ENCODE measurements around the gene LRRC27.
A peak's percentile ranks its signal among the peaks of the same experiment; 100 is the strongest.
"Not testable (repeated sequence)": the region's sequence is repeated elsewhere in the genome, so short reads cannot be mapped to it uniquely, and the experiment has no call there.

LRRC27 gene

DNA sequence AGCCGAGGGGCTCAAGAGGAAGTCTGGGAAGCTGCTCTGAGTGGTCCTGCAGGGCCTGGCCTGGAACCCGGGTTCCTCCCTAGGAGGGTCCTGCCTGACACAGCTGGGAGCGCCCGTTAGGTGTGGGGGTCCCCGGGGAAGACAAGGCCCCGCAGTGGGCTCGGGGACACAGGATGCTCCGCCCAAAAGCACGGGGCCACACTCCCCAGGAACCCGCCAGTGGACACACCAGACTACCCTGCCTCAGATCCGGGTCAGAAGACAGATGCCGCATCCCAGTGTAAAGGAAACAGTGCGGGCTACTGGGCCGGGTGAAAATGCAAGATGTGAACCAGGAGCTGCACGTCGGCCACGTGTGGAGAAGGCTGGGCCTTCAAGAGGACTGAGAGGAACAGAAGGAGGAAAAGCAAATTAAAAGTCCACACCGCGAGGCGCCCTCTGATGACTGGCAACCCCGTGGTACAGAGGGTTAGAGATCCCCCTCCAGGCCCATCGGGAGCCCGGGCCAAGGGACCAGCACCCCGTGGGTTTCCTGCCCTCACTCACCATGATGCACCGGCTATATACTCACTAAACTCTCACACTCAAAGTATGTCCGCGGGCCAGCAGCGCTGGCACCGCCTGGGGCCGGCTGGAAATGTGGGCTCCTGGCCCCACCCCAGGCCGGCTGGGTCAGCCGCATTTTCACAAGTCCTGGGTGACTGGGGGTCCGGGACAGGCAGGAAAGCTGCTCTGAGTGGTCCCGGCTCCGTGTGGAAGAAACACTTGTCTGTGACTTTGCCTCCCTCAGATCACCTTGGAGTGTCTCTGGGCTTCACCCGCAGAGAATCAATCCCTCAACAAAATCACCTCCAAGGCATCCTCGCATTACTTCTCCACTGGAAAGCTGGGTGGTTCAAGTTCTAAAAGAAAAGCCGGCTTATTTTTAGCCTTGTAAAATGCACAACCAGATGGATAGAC lies 30.3 kb upstream of the LRRC27 start:
- DNase-seq: no peak

DNA sequence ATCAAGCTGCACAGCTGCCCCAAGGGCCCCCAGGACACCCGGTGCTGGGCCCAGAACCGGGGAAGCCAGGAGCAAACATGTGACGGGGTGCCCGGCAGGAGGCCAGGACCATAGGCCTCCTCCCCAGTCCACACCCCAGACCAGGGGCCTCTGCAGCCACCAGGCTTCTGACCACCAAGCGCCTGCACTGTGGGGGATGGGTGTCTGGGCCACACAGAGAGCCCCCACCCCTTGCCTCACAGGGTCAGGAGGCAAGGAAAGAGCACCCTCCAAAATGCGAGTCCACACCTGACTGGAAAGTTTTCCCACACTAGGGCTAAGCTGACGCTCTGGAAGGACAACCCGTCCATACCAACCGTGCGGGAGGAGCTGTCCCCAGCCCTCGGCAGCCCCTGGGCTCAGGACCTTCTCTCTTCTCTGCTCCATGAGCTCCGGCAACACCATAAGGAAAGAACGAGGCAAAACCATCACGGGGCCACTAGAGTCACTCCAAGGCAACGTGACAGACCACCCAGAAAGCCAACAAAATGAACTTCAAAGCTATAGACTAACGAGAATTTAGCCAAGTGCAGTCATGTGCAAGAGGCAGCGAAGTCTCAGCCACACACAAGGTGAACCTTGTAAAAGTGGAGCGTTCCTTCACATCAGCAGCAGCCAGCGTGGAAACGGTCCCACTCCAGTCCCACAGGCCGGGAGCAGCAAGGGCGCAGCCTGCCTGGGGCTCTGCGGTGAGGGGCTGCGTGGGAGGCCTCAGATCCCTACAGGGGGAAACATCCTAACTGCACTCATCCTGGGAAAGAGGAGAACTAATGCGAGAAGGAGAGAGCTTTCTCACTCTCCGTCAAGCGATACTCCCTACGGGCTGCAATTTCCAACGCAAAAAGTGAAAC lies 29.3 kb upstream of the LRRC27 start:
- no peak for DNase-seq

DNA sequence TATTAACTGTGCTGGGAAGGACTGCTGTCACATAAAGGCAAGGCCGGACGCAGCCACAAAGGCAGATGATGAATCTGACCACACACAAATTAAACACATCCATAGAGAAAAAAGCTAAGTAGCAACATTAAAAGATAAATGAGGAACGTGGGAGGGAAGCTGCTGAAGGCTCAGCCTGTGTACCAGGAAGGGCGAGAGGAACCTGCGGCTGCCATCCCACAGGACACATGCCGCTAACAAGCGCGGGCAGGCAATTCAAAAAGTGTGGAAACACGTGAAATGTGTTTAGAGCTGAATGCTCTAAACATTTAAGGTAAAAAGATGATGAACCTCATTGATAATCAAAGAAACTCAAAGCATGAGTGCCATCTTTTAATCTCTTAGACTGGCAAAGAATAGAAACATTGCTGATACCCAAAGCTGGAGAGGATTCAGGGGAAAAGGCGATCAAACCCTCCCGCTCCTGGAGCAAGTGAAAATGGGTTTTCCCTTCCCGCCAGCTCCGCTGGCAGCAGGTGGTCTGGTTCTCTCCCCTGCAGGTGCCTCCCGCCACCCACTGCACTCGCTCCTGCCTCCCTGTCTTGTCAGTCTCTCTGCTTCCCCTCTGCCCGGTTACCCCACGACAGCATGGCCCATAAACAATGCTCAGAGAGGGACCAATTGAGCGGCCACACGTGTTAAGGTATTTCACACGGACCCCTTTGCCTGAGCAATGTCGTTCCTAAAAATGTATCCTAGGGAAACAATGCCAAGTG lies 28.5 kb upstream of the LRRC27 start:
- no peak for DNase-seq

- no peak for DNase-seq
These were observed 27.1 kb upstream of the LRRC27 start for GRCh38 chr10:132304756-132305509.

- DNase-seq: no peak
These were observed 26.2 kb upstream of the LRRC27 start for GRCh38 chr10:132305654-132306342.

- no peak for DNase-seq
These were observed 25.7 kb upstream of the LRRC27 start for GRCh38 chr10:132306343-132306685.

GRCh38 chr10:132306864-132307751 lies 24.9 kb upstream of the LRRC27 start:
- peak; percentile 69 for DNase-seq

DNA sequence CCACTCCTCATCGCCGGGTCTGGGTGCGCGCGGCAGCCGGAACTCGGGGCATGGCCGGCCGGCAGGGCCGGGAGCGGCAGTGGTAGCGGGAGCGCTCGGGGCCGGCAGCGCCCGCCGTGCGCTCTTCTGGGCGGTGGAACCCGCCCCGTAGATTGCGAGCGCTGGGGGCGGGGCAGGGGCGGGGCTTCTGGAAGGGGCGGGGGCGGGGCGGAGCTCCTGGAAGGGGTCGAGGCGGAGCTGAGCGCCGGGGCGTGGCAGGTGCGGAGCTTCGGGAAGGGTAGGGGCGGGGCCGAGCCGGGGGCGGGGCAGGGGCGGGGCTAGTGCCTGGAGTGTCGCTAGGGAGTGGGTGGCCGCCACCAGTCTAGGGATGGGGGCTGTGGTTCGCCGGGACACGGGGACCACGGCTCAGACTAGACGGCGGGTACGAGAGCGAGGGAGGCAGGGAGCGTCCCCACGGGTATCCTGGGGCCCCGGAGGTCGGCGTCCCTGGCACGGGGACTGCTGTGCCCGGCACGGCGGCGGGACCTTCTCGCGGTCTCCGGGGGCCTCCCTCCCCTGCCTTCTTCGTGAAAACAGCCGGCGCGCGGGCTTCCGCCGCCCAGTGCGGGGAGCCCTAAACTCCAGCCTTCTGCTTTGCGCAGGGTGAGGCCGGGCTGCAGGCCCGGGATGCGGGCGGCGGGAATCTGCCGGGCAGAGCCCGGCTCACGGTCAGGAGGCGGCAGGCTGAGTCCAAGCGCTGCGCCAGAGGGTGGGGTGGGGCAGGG lies 24.0 kb upstream of the LRRC27 start, which contains the start of gene STK32C:
Gene STK32C (minus strand): TSS at position 128 of the 764 bp plus-strand sequence. CDS start 117 bp downstream, at position 11.
- DNase-seq: peak; percentile 64

DNA sequence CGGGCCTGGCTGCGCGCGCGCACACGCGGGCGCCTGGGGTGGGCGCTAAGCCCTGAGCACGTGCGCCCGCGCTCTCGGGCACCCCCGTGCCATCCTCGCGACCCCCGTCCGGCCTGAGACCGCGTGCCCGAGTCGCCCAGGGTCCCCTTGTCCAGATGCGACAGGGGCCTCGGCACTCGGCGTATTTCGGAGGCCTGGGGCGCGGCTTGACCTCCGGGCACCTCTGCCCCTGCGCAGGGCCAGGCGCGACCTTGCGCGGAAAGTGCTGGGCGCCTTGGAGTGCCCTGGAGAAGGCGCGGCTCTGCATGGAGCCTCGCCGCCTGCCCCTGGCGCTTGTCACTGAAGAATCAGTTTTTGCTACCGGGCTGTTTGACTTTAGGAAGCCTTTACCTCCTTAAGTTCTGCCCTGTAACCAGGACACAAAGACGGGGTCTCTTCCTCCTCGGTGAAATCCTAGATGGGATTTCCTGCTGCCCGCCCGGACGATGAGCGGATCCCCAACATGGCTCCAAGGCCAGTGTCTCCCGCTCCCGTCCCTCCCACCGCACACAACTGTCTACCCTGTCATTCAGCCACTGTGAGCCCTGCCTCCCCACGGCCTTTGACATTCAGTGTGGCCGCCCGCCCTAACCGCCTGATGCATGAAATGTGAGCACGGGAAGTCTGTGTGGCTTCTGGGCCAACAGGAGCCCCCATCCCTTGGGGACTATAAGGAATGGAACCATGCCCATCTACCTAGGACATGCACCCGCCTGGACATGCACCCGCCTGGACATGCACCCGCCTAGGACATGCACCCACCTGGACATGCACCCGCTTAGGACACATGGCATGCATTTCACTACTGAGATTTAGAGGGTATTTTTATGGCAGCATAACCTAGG lies 23.2 kb upstream of the LRRC27 start:
- DNase-seq: no peak

- no peak for DNase-seq
These were observed 22.5 kb upstream of the LRRC27 start for GRCh38 chr10:132309471-132309865.

DNA sequence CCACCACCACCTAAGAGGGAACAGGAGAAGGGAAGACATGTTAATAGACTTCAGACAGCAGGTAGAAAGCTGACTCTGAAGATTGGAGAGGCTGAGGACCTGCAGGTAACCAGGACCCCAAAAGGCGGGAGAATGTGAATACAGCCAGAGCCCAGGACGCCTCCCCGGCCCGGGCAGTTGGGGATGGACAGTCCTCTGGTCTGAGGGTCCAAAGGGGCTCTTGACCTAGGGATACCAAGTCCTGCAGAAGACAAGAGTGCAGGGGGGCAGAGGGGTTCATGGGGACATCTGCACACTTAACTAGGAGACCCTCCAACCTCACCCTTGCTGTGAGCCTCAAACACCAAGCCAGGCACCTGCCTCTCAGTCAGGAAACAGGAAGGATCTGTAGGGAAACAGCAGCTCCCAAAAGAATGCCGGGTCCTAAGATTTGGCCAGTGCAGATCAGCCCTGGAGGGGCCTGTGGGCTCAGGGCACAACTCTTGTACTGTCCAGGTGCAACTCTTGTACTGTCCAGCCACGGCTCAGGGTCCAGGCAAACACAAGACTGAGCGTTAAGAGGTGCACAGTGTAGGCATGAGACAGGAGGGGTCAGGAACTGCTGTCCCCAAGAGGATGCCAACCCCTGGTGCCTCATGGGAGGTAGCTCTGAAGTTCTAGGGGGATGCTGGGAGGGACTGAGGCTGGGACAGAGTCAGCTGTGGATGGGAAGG lies 22.0 kb upstream of the LRRC27 start:
- no peak for DNase-seq

GRCh38 chr10:132310701-132311337 lies 21.2 kb upstream of the LRRC27 start:
- no peak for DNase-seq

- peak; percentile 60 for DNase-seq
These were observed 20.6 kb upstream of the LRRC27 start for GRCh38 chr10:132311338-132311939.

- DNase-seq: no peak
These were observed 18.7 kb upstream of the LRRC27 start for GRCh38 chr10:132313305-132313704.

- DNase-seq: no peak
These were observed 18.1 kb upstream of the LRRC27 start for GRCh38 chr10:132313865-132314264.

DNA sequence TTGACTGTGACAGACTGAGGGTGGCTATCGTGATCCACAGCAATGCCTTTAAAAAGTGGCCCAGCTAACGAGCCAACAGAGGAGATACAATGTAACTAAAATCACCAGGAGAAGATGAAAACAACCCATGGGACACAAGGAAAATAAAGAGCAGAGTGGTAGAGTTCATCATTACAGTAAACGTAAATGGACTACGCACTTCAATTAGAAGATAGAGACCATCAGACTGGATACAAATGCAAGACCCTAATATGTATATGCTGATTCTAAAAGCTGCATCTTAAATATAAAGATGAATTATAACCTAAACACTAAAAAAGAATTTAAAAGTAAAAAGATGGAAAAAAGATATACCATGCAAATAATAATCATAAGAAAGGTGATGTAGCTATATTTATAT lies 17.7 kb upstream of the LRRC27 start:
- no peak for DNase-seq

DNA sequence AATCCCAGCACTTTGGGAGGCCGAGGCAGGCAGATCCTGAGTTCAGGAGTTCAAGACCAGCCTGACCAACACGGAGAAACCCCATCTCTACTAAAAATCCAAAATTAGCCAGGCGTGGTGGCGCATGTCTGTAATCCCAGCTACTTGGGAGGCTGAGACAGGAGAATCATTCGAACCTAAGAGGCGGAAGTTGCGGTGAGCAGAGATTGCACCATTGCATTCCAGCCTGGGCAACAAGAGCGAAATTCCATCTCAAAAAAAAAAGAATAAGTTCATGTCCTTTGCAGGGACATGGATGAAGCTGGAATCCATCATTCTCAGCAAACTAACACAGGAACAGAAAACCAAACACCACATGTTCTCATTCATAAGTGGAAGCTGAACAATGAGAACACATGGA lies 17.1 kb upstream of the LRRC27 start:
- DNase-seq: not testable (repeated sequence)
